NCI-H2029 (cell line): ENCODE results near the gene ASB2.
A peak's percentile ranks its signal among the peaks of the same experiment; 100 is the strongest.

Experiments
- DNase-seq: peaks from one replicate; lab custom pipeline; 2025; lab: John Stamatoyannopoulos, UW

The ASB2 gene

DNA sequence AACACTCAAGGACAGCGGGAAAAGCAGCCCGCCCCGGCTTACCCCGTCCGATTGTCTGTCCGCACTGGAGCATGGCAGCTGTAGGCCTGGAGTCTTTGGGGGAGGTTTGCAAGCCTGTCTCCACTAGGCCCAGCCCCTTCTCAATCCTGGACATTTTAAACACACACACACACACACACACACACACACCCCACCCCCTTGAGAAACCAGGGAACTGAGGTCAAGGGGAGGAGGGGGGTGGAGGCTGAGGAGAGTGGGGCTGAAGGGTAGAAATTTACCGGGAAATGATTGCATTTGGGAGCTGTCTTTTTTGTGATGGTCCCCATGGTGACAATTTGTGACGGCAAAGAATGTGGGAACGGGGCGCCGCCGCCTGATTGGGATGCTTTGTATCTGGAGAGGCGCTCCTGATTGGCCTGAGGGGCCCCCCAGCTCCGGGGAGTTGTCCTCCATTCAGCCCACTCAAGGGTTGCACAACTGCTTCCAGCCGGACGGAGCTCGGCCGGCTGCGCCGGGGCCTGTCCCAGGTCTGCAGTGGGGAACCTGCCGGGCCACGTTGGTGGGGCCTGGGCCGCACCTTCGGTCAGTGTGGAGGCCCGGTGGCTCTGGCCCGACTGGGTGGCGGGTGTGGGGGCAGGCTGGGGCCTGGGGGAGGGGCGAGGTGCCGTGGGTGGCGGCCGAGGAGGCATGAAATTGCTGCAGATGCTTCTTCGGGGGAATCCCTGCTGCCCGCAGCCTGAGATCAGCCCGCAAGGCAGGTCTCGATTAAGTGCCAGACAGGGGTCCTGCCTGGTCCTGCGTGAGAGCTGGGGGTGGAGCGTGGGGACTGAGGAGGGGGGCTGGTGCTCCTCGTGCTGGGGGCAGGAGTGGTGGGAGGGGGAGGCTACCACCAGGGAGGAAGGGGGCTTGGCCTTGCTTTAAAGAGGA lies 49.2 kb downstream of the ASB2 start, which contains the start of gene FAM181A:
Gene FAM181A, plus strand, starts transcription at position 472 of the 927 bp plus-strand sequence. CDS start 942 bp downstream, outside the sequence.
- DNase-seq, result no peak

DNA sequence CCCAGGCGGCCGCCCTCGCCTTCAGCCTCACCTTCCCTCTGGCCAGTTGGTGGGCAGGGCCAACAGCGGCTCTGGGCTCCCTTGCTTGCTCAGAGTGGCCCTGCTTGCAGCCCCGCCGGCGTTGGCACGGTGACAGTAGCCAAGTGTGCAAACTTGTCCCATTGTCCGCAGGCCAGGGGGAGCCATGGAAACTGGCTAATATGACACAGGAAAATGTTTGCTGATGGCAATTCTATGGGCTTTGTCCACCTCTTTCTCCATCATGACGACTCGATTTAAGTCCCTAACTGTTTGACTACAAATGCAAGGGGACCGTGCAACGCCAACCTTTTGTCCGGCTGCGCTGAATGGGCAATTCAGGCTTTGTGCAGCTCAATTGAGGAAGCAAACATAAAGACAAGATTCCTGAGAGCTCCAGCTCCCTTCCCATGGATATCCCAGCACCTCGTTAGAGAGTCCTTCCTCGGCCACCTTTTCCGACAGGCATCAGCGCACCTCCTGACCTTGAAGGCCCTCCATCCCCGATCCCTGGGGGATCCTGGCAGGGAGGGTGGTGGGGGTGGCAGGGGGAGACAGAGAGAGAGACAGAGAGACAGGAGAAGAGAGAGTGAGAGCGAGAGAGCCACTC lies 50.0 kb downstream of the ASB2 start:
- DNase-seq, result peak; percentile 53

DNA sequence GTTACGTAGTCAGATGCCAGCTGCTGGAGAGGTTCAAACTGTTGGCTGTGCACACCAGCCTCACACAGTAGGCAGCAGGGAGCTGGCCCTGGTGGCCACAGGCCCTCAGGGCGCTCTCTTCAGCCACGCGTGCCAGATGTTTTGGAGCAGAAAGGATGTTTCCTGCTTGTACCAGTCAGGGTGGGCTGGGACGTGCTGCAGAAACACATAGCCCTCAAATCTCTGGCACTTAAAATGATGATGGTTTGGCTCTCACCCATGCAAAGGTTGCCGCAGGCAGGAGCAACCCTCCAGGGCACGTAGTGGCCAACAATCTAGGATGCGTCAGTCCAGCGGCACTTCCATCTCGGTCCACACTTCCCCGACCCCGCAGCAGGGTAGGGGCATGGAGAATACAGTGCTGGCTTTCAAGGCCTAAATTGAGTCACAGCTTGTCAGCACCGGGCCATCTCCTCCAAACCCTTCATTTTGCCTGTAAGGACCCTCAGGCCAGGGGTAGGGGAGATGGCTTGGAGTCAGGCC lies 50.9 kb downstream of the ASB2 start:
- no peak for DNase-seq

DNA sequence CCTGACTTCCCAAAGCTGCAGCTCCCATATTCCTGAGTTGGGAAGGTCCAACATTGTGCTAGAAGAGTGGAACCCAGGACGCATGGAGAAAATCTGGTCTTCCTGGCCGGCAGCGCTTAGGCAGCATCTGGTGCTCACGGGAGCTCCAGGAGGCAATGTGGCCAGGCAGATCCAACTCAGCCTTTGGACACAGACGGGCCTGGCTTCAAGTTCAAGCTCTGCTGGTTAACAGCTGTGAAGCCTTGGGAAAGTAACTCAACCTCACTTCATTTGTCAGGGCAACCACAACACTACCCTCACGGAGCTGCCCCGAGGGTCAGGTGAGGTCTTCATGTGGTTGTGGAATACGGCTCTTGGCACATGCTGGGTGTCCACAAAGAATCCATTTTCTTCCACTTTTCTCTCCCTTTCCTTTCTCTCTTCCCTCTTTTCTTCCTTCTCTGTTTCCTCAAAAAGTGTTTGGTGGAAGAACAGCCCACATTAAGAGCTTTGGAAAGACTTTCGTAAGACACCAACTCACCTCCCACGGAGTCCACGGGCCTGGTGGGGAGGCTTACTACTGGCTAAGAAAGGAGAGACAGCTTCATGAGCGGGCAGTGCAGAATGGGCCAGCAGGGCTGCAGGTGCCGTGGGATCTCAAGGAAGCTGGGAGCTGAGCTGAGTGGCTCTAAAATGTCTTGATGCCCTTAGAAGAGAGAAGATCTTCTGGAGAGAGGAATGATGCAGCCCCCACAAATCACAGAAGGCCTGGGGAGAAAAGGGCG lies 51.6 kb downstream of the ASB2 start:
- no peak for DNase-seq

DNA sequence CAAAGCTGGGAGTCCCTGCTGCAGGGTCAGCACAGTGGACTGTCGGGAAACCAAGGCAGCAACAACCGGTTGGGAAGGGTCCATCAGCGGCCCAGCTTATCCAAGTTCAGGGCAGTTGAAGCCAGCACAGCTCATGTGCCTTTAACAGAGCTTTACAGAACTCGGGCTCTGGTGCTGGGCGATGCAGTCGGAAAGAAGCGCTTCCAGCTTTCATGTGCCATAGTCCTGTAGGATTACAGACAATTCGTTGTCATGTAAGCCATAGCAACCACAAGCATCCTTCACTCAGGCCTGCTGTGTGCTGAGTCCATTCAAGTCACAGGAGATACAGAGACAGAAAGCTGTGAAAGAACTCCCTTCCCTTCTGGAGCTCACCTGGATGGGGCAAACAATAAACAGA lies 52.7 kb downstream of the ASB2 start:
- DNase-seq, result no peak

DNA sequence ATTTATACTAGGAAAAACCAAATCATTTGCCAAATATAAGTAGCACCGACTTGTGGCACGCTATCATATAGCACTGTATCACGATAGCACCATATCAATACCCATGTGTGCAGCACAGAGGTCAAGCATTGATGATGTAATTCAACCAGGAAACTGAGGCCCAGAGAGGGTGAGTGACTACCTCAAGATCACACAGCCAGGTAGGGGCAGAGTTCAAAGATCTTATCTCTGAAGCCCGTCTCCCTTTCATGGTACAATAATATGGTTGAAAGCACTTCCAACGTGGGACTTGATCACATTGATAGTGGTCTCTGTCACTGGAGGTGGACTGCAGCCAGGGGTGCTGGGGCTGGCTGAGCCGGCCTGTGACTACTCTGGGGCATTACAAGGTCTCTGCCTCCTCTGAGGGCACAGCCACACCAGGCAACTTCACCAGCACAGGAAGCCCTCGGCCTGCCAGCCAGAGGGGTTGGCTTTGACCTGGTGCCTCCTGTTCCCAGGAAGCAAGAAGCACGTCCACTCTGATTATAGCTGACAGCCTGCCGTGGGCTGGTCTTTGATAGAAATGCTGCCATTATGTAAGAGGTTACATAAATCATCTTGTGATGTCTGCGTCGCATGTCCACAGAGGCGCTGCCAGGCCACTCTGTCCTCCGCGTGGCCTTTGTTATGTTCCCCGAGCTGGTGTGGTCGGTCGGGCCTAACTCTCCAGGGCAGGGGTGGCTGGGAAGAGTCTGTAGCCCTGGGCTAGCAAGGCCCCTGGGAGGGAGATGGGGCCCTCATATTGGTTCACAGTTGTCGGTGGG lies 55.2 kb downstream of the ASB2 start:
- no peak for DNase-seq

DNA sequence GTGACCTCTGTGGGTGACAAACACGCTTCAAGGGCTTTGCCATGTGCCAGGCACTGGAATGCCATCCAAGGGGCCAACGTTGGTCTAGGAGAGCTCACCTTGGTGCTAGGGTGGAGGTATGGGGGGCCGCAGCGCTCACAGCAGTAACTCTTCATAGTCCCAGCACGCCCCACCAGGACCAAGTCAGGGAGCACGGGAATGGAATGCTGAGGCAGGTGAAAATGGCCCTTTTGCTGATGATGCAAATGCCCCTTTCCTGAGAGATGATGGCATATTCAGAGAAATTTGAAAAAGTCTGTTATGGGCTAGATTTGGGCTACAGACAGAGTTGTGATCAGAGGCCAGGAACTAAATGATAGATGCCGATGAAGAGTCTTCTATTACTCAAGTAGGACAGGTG lies 59.2 kb downstream of the ASB2 start:
- DNase-seq, result no peak

DNA sequence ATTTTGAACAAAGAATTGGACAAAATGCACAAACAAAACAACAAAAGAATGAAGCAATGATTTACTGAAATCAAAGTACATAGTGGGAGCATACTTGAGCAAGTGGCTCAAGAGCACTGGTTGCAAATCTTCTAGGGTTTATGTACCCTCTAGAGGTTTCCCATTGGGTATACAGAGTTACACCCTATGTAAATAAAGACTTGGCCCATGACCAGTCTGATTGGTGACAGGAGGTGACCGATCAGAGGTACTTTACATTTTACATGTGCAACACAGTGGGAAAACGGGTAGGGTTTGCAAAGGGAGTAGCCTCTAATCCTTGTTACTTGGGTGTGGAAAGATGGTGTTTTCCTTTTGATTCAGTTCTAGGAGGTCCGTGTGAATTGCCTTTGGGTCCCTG lies 59.9 kb downstream of the ASB2 start:
- DNase-seq, result no peak

DNA sequence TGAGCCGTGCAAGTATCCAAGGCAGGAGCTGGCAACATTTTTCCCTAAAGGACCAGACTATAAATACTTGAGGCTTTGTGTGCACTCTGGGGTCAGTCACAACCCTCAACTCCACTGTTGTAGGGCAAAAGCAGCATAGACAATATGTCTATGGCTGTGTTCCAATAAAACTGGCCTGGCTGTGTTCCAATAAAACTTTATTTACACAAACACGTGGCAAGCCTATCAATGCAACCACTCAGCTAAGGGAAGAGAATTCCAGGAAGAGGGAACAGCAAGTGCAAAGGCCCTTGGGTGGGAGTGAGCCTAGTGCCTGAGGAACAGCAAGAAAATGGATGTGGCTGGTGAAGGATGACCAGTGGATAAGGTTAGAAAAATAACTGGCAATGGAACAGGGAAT lies 60.6 kb downstream of the ASB2 start:
- no peak for DNase-seq

DNA sequence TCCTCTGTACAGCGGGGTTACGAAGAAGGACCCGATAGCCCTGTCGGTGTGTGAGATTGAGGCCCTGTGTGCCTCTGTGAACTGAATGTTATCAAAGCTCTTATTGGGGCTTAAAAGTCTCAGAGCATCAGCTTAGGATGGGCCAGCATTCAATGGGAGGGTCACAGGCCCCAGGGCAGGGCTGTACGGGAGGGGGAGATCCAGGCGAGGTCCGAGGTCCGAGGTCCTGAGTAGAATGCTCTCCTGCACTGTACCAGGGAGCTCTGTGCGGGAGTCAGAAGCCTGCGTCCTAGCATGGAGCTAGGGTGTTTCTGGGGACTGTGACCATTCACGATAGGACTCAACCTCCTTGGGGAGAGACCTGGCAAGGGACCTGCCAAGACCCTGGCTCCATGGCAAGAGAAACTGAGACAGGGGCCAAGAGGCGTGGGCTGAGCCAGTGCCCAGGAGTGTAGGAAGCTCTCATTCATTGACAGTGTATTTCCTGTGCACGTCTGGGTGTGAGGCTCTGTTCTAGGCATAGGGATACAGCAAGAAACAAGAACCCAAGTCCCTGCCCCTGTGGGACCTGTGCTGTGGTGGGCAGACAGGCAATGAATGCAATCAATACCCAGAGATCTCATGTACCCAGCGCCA lies 61.2 kb downstream of the ASB2 start:
- no peak for DNase-seq

DNA sequence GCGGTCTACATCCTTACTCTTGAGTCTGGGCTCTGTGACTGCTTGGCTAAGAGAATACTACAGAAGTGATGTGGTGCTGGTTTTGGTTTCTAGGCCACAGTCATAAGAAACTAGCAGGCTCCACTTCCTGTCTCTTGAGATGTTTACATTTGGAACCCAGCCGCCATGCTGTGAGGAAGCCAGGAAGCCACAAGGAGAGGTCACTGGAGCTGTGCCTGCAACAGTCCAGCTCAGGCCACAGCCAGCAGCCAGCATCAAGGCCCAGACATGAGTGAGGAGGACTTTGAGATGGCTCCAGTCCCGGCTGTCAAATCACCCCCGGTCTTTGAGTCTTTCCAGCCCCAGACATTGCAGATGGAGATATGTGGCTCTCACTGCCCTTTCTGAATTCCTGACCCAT lies 62.1 kb downstream of the ASB2 start:
- DNase-seq, result no peak

DNA sequence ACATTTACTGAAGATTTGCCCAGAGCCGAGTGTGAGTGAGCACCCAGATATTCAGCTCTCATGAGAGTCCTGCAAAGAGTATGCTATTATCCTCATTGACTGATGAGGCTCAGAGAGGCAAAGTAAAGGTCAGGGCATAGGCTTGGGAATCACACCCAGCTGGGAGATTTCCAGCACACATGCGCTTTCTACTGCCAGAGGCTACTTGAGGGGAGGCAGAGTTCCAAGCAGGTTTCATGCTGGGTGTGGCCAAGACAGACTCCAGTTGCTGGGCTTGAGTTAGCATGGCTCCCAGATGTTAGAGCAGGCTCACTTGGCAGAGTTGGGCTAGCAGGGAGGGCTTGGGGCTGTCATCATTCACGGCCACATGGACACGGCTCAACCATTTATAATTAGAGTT lies 63.6 kb downstream of the ASB2 start:
- no peak for DNase-seq

DNA sequence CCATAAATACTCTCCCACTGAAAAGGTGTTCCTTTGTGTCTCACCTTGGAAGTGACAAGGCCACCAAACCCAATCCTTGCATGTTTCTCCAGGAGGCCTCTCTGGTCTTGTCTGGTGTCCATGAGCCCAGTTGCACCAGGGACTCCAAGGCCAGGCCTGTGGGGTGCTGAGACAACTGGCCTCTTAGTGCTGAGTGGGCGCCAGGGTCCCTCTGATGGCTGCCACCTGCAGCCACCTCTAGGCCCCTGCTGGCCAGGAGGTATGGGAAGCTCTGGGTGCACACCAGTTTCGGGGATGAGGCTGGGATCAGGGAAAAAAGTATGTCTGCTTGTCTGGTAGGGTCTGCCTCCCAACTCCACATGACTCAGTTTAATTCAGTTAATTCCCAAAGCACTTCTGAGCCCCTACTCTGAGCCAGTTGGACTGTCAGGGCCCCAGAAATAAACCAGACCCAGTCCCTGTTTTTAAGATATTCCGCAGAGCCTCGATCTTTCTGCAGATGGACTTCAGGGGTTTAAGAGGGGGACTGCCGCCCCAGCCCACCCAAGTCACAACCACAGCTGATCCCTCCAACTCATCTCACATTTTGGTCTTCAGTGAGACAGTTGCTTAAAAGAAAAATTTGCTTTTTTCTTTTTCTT lies 64.3 kb downstream of the ASB2 start:
- no peak for DNase-seq

DNA sequence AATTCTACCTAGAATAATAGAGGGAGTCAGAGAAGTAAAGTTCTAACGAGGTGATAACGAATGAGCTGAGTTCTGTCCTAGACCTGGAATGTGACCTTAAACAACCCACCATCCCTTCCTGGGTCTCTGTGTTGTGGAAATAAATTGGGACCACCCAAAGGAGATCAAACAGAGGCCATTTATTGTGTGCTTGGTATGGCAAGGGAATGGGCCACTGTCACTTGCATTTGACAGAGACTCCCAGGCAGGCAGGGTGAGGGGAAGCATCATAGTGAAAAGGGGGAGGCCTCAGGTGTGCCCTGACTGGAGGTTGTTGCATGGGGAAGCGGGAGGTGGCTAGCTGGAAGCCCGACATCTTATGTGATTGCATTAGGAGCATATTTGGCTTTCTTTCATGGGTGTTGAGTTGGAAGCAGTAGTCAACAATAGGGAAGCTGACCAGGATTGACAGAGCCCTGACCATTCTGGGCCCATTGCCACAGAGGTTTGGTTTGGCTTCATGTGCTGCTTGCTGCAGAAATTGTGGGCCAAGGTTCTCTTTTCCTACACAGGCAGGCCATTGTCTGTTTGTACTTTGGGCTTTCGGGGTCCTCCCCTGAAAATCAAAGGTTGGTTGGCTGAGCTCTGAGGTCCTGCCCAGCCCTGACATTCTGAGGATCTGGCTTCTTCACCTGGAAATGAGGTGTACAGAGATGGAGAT lies 66.8 kb downstream of the ASB2 start:
- DNase-seq, result no peak

DNA sequence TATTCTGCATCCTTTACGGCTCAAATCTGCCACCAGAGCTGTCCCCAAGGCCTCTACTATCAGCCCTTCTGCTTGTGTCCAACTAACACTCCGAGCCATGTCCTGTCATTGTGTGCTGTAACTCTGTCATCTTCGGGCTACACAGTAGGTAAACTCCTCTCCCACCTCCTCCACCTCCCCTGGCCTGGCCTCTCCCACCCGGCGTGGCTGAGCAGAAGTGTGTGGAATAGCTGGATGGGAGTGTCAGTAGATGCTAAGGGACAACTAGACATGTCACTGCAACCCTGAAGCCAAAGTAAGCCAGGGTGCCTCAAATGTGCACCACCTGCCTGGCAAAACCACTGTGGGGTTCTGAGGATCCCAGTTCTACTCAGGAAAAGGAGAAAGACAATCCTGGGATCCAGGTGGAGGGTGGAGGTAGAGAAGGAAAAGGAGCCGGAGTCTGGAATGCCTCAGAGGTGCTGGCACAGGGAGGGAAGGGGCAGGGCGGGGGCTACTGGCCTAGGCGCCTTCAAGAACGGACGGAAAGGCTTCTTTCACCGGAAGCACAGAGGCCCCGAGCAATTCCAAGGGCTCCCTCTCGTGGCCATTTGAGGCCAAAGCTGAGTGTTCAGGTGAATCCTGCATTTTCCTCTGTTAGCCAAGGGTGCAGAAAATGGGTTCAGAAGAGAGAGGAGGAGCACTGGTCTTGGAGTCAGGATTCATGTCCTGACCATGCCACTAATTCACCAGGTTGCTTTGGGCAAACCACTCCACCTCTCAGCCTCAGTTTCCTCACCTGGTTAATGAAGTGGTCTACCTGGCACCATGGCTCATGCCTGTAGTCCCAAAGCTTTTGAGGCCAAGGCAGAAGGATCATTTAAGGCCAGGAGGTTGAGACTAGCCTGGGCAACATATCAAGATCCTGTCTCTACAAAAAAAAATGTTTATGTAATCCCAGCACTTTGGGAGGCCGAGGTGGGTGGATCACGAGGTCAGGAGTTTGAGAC lies 69.7 kb downstream of the ASB2 start:
- peak; percentile 29 for DNase-seq

DNA sequence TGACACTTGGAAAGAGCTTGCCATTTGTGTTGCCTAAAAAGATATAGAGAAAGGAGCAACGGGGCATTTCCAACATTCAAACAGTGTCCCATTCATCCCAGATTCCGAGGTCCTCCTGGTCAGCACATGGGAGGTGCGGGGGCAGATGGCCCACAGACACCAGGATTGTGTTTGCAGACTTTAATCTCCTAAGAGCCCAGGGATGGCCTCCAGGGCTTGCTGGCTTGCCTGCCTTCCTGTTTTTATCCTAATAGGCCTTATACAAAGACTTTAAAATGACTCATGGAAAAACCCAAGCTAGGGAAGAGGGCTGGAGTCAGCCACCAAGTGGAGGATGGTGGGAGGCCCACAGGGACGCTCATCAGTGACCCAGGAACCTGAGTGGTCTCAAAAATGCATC lies 70.7 kb downstream of the ASB2 start:
- DNase-seq, result no peak

DNA sequence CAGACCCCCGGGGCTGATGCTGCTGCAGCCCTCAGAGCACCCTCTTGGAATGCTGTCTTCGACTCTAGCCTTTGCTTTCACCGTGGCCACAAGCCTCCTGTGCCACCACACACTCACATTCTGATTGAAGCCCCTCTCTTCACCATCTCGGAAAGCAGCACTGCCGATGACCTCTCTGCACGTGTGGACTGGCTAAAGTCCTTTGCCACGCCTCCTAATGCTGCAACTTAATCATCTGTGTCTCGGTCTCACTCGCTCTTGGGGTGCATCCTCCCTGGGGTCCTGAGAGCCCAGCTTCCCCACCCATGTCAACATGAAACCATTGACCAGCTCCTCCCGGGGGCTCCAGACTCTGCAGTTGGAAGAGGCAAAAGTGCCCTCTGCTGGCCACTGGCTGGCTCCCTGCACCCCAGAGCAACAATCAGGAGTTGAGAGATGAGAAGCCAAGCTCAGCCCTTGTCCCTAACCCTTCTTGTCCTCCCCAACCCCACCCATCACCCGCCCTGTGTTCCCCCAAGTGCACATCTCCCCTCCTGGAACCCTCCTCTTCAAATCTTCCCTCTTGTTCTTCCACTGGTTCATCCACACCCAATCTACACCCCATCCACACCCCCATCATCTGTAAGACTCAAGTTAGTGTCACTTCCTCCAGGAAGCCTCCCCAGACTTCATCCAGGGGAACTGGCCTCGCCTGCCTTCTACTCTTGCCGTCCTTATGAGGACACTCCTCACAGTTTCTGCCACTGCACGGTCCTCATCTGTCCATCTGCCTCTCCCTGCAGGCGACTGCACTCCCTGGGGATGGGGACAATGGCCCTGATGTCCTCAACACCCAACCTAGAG lies 72.8 kb downstream of the ASB2 start:
- DNase-seq, result no peak
